SK-N-MC (cell line): ENCODE measurements around the gene SPTSSA.

ENCODE experiments used
- EZH2 ChIP-seq: fragments of 200-600 bp; sonication (generic); IDR thresholded peaks from one replicate; pipeline ENCODE4 v1.6.1; 2017; ENCODE audit warnings: antibody characterized with exemption
- FOXP2 ChIP-seq: optimal IDR thresholded peaks from 2 replicates; pipeline ENCODE3; 2011; ENCODE audit warnings: mild to moderate bottlenecking, moderate library complexity; ENCODE audit not compliant: insufficient read depth; ENCODE audit errors: extremely low read length, control extremely low read depth
- POLR2AphosphoS5 ChIP-seq: IDR thresholded peaks from 2 replicates; pipeline ENCODE4 v1.6.1; 2012; ENCODE audit warnings: mild to moderate bottlenecking, low read depth, low read length, borderline replicate concordance

DNA sequence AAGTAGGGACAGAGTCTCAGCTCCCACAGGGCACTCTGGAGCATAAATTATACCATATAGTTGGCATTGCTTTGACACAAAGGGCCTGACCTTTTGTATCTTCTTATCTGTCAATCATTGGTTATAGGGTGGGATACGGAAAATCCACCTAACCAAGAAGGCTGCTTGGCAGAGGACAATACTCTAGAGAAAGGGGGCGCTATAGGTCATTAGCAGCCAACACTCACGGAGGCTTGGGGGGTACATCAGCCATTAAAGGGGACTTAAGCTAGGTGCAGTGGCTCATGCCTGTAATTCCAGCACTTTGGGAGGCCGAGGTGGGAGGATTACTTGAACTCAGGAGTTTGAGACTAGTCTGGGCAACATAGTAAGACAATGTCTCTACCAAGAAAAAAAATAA lies 22.9 kb downstream of the SPTSSA start:
- TF ChIP-seq EZH2, result no peak
- no peak for TF ChIP-seq POLR2AphosphoS5
- no peak for TF ChIP-seq FOXP2
